Stimulated activated CD8-positive, alpha-beta memory T cell treated with anti-CD3 and anti-CD28 coated beads, Interleukin-4, amount 100 ng/mL, for 4 hours (primary cell): Measurements from ENCODE around the gene ANKRD31.
"Not testable (repeated sequence)": the region's sequence is repeated elsewhere in the genome, so short reads cannot be mapped to it uniquely, and the experiment has no call there.

Experiments
- DNase-seq, 2 donors: peaks; one replicate each; pipeline ENCODE4 v3.0.0-alpha.2; 2020; ENCODE audit warnings: low read depth in 2 of 2, low spot score in 1 of 2

The ANKRD31 gene

DNA sequence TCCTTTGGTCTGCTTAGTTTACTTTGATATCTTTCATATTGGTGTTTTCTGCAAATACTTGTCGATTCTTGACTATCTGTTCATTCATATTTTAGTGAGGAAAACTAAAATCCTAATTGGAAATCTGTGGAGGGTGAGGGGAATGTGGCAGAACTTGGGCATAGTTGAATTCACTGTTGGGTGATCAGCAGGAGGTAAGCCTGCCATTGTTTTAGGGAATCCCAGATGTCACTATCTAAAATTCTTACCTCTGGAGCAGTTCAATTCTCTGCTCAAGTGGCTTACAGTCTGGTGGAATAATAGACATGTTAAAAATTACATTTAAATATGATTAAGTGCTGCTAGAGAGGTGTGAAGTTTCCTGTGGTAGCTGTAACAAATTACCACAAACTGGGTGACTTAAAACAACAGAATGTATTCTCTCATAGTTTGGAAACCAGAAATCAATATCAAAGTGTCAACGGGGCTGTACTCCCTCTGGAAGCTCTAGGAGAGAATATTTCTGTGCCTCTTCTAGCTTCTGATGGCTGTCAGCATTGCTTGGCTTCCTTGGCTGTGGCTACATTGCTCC lies 94.0 kb downstream of the ANKRD31 start:
- no peak for DNase-seq

DNA sequence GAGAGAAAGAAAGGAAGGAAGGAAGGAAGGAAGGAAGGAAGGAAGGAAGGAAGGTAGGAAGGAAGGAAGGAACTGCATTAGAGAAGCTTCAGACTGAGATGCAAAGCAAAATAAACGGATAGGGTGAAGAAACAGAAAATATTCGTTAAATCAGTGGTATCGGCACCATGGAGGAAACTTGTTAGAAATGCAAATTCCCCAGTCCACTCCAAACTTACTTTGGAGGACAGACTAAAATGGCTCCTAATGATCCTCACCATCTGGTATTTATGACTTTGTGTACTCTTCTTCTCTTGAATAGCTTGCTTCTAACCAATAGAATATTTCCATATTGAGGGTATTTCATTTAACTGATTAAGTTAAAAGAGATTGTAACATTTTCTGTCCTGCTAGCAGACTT lies 96.4 kb downstream of the ANKRD31 start:
- no peak for DNase-seq

DNA sequence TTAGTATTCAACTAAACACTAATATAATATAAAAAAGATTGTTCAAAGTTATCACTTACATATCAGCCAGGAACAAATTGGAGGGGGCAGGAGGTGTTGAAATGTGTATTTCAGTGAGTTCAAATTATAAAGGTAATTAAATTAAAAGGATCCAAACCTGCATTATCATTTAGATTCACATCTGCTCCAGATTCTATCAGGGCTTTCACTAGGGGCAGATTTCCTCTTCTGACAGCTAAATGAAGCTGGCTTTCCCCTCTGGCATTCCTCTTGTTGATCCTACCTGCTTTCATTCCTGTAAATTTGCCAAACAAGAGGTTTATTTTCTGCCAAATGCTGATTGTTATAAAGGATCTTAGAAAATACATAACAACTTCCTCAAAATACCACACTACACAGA lies 98.0 kb downstream of the ANKRD31 start:
- DNase-seq: no peak

DNA sequence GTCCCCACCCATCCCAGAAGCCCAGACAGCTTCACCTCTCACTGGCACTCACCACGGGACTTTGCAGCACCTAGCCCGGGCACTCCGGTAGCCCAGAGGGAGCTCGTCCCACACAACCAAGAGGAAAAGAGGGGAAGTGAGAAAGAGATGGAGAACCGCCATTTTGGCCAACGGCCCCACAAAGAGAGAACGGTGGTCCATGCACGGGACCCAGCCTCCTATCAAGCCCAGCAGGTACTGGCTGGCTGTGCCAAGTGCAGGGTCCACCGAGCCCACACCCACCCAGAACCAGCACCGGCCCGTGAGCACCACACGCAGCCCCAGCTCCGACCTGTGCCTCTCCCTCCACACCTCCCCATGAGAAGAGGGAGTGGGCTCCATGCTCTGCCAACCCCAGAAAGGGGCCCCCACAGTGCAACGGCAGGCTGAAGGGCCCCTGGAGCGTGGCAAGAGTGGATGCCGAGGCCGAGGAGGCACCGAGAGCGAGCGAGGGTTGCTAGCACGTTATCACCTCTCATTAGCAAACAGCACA lies 105.8 kb downstream of the ANKRD31 start:
- no peak for DNase-seq

DNA sequence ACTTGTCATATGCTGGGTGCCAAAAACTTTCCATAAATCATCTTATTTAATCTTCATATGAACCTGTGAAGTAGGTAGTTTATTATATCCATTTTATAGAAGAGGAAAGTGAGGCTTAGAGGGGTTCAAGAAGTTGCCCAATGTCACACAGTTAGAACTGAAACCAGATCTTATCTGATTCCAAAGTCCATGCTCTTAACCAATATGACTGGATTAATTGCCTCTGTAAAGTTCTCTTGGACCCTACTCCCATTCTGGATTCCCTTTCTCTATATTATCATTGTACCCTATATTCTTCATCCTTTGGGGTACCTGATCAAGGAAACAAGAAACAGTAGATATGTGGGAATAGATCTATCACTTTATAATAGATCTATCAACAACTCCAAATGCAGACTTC lies 119.8 kb downstream of the ANKRD31 start:
- DNase-seq: no peak

DNA sequence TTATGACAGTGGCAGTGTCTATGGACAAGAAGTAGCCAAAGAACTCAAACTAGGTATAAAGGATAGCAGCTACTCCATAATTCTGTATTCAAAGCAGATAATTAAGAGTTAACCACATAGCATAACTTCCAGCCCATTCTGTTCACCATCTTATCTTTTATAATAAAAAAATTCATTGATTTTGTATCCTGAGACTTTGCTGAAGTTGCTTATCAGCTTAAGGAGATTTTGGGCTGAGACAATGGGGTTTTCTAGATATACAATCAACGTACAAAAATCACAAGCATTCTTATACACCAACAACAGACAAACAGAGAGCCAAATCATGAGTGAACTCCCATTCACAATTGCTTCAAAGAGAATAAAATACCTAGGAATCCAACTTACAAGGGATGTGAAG lies 122.4 kb downstream of the ANKRD31 start:
- DNase-seq: not testable (repeated sequence)

DNA sequence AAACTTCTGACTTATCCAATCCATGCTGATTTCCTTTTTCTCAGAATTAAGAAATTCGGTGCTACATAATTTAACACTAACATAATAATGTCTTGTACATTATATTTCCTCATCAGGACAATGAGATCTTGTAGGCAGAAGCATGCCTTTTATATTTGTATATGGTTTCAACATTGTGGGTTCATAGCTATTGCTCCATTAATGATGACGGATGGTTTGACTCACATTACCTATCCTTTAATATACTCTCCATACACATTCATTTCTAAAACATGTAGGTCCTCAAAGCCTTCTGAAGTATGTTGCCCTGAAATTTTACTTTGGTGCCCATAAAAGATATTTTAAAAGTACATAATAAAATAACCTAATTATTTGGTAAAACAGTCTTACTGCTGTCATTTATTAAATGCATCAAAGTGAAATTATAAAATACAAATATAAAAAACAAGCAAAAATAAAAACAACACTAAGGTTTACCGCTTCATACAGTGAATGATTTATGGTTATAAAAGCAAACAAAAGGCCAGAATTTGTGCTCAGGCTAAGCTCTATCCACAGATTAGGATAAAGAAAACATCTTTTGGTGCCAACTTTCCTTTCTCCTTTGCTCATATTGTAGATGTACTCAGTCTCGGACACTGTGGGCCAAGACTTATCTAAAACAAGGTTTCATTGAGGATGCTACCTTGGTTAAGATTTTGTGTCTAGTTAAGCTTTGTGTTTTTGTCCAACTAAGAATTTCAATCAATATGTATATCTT lies 123.1 kb downstream of the ANKRD31 start:
- DNase-seq: no peak

DNA sequence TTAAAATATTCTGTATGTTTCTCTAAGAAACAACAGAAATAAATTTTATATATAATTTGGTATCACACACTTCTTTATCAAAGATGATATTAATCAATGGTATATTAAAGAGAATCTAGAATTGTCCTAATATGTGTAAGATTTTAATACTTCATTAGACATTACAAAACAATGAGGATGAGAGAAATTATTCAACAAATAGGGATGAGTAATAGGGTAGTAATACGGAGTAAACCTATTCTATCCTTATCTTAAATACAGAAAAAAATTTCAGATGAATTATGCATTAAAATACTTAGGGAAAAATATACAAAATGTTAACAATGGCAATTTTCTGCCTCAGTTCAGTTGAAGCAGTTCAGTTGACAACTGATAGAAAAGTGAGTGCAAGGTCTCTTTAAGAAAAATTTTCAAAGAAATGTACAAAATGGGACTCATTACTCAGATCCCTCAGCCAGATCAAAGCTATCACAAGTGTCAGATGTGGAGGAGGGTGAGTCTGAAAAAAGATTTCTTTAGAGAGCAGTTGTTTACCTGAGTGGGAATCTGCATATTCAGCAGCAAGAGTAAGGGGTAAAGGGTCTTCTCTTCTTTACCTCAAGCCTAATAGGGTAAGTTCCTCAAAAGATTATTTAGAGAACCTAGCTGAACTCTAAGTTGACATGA lies 127.6 kb downstream of the ANKRD31 start:
- no peak for DNase-seq

DNA sequence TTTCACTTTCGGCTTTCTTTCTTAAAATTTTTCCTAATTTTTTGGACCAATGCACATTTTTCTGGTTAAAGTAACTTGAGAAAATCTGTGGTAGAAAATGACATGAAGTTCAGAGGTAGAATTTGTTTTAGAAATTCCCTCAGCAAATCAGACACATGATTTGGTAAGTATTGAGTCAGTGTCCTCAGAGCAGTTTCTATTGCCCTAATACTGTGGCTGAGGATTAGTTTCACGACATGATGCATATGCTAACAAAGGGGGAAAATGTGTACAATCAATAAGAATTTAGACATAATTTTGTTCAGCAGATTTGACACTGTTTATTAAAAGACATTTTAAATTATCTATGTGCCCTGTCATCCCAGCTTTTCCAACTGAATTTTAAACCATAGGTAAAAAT lies 128.2 kb downstream of the ANKRD31 start:
- no peak for DNase-seq

DNA sequence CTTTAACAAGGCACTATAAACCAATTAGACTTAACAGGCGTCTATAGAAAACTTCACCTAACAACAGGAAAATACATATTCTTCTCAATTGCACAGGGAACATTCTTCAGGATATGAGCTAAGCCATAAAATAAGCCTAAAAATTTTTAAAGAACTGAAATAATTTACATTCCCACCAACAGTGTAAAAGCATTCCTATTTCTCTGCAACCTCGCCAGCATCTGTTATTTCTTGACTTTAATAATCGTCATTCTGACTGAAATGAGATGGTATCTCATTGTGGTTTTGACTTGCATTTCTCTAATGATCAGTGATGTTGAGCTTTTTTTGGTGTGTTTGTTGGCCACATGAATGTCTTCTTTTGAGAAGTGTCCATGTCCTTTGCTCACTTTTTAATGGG lies 140.7 kb downstream of the ANKRD31 start:
- not testable (repeated sequence) for DNase-seq

DNA sequence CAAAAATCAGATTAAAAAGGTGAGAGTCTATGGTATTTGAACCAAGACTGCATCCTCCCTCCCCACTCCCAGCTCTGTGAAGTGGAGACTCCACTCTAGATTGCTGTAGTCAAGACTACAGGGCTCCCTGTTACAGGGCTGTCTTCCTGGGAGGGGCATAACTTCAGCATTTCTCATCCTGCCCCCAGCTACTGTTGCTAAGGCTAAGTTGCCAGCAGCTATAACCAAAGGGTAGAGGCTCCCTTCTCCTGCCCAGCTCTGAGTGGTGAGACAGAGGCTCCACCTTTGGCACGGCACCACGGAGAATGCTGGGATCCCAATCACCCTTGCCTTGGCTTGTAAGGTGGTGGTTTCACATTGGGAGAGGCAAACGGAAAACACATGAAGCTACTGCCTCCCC lies 145.1 kb downstream of the ANKRD31 start:
- DNase-seq: no peak

DNA sequence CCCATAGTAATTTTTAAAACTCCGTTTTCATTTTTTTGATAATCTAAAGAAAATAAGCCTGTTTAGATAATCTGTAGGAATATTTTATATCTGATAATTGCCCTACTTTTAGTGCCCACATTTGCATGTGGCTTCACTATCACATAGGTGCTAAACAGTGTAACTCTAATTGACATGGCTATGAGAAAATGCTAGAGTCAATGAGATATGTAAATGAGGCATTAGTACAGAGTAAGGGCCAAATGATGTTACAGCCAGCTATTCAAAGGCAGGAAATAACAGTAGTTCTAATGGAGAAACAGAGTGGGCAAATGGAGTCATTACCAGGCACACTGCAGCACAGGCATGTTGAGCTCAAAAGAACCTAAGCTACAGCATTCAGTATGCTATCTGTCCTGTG lies 147.0 kb downstream of the ANKRD31 start:
- no peak for DNase-seq

DNA sequence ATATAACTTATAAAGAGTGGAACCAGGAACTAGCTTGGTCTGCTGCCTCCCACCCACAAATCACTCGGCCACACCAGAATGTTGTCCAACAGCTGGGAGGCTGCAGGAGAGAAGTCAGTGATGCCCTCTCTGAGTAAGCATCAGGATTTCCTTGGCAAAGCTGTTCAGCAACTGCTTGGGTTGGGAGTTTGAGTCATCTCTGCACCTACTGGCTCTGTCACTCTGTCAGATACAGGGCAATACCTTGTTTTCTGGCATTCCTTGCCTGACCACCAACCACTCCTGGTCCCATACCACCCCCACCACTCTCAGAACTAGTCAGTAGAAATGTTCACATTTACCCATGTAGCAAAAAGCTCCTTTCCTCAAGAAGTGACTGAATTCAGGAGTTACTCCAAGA lies 147.5 kb downstream of the ANKRD31 start:
- no peak for DNase-seq

DNA sequence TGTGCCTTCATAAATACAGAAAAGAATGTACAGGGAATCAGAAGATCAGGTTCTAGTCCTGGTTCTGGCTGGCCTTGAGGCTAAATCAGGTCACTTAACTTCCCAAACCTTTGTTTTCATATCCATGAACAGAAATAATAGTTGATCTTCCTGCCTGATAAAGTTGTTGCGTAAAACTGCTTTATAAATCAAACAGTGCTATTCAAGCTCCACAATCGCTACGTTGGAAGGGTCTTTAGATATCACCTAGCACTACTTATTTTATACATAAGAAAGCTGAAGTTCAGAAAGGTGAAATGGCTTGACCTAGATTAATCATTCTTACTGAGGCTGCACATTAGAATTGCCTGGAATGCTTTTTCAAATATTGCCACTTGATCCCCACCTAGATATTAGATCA lies 148.0 kb downstream of the ANKRD31 start:
- no peak for DNase-seq

DNA sequence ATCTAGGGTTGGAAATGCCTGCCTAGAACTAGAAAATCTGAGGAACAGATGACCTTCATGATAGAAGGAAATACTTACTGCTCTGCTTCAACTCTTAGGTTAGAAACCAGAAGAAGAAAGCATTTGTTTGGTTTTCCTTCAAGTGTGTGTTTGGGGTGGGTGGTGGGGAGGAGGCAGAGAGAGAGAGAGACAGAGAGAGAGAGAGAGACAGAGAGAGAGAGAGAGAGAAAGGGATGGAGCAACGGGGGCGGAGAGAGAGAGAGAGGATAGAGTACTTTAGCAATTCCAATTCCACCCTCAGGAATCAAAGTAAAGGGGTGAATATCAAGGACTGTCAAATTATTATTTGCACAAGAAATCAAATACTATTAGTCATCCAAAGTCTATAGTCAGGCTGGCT lies 155.2 kb downstream of the ANKRD31 start:
- no peak for DNase-seq

DNA sequence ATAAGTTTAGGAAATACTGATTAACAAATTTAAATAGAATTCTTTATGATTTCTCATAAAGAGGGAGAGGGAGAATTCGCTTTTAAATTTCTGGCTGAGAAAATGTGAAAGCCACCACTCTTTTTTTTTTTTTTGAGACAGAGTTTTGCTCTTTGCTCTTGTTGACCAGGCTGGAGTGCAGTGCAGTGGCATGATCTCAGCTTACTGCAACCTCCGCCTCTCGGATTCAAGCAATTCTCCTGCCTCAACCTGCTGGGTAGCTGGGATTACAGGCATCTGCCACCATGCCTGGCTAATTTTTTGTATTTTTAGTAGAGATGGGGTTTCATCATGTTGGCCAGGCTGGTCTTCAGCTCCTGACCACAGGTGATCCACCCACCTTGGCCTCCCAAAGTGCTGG lies 157.3 kb downstream of the ANKRD31 start:
- not testable (repeated sequence) for DNase-seq

DNA sequence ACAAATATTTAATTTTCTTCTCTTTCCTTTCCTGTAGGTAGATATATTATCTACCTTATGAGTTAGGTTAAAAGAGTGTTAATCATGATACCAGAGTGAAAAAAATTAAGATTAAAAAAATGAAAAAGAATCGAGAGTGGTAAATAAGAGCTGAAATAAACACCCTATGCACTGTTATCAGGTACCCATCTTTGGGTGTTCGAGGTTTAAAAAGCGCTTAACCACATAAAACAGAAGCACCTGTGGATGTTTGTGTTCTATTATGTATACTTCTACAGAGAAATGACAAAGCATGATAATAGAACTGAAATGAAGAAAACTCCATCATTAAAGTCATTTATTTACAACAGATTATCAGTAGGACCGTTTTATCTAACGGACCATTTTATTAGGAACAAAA lies 158.7 kb downstream of the ANKRD31 start:
- no peak for DNase-seq

DNA sequence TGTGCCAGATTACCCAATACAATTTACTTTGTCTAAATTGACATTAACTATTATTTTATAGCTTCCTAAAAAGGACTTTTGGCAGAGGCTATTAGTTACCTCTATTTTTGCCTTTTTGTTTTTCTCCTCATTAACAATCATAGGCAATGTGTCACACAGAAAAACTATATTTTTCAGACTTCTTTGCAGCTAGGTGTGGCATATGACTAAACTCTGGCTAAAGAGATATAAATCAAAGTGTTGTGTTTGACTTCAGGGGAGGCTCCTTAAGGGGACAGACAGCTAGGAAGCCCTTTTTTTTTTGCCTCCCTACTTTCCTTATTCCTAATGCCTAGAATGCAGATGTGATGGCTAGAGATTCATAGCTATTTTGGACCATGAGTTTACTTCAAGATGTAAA lies 164.6 kb downstream of the ANKRD31 start:
- DNase-seq: no peak

DNA sequence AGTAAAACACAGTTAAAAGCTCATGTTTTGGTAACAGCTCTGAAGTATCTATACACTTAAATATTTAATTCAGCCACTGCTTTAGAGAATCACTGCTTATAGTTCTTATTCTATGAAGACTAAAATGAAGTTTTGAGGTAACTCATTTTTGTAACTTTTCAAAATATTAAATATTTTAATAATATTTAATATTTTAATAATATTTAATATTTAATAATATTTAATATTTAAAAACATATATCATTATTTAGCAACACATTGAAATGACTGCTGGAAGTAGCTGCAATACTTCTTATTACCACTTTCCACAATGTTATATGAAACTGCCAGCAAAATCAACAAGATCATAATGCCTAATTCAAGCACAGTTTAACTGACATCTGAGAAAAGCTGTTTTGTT lies 165.6 kb downstream of the ANKRD31 start:
- DNase-seq: no peak

DNA sequence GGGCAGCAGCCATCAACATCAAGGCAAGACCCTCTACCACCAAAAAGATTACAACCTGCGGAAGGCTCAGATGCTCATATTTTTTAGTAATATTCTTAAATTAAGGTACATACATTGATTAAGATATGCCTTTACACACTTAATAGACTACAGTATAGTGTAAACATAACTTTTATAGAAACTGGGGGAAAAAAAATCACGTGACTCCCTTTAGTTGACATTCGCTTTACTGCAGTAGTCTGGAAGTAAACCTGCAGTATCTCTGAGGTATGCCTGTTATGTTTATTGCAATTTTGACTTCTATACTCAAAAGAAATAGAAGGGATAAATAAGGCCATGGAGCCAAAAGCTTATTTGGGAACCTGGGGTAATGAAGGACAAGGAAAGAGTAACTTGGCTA lies 169.2 kb downstream of the ANKRD31 start:
- no peak for DNase-seq

DNA sequence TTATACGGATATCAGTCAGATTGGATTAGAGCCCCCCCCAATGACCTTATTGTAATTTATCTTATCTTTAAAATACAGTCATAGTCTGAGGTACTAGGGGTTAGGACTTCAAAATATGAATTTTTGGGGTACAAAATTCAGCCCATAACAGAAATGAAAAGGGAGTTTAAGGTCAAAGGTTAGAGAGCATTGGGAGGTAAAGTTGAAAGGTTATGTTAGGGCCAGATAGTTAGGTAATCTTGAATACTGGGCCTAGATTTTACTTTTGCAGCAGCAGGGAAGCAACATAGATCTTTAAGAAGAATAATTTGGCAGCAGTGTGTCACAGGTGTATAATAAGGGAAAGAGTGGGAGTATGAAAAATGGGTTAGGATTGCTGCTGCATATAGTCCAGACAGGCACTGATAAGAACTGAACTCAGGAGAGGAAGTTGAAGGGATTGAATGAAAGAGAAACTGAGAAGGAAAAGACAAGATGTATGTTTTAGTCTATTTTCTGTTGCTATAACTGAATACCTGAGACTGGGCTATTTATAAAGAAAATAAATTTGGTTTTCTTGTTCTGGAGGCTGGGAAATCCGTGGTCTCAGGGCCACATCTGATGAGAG lies 173.7 kb downstream of the ANKRD31 start:
- DNase-seq: no peak
